HUDEP-2 (cell line): ENCODE results near the gene CLCN7.

Source experiments
- DNase-seq, 76 experiments: peaks; one replicate each; lab custom pipeline; 2025; ENCODE audit not compliant: unreplicated experiment in 76 of 76; lab: John Stamatoyannopoulos, UW

CLCN7 gene

GRCh38 chr16:1464894-1465566 lies 9.8 kb downstream of the CLCN7 start:
- no peak for DNase-seq

GRCh38 chr16:1464196-1464893 lies 10.5 kb downstream of the CLCN7 start:
- no peak for DNase-seq

GRCh38 chr16:1461146-1461545 lies 13.7 kb downstream of the CLCN7 start:
- DNase-seq: no peak

GRCh38 chr16:1460602-1461138 lies 14.2 kb downstream of the CLCN7 start:
- DNase-seq: no peak

- DNase-seq: no peak
These were observed 14.9 kb downstream of the CLCN7 start for GRCh38 chr16:1459967-1460366.

- no peak for DNase-seq
These were observed 15.9 kb downstream of the CLCN7 start for GRCh38 chr16:1458977-1459341.

- no peak for DNase-seq
These were observed 16.4 kb downstream of the CLCN7 start for GRCh38 chr16:1458336-1458976.

- DNase-seq: no peak
These were observed 17.2 kb downstream of the CLCN7 start for GRCh38 chr16:1457489-1458245.

GRCh38 chr16:1456951-1457350 lies 17.9 kb downstream of the CLCN7 start:
- no peak for DNase-seq

- no peak for DNase-seq
These were observed 19.3 kb downstream of the CLCN7 start for GRCh38 chr16:1455190-1456171.

- no peak for DNase-seq
These were observed 20.3 kb downstream of the CLCN7 start for GRCh38 chr16:1454561-1454960.

- no peak for DNase-seq
These were observed 21.5 kb downstream of the CLCN7 start for GRCh38 chr16:1453316-1453715.

- DNase-seq: no peak
These were observed 22.3 kb downstream of the CLCN7 start for GRCh38 chr16:1452530-1452929.

GRCh38 chr16:1451702-1452392 lies 23.0 kb downstream of the CLCN7 start:
- no peak for DNase-seq

- DNase-seq: no peak
These were observed 24.0 kb downstream of the CLCN7 start for GRCh38 chr16:1450841-1451240.

GRCh38 chr16:1450218-1450617 lies 24.6 kb downstream of the CLCN7 start:
- DNase-seq: no peak

- no peak for DNase-seq
These were observed 25.5 kb downstream of the CLCN7 start for GRCh38 chr16:1449201-1449788.

GRCh38 chr16:1448536-1449116 lies 26.2 kb downstream of the CLCN7 start:
- no peak for DNase-seq

- no peak for DNase-seq
These were observed 26.9 kb downstream of the CLCN7 start for GRCh38 chr16:1447965-1448364.
